Hematopoietic multipotent progenitor cell treated with erythropoietin and hydrocortisone succinate and interleukin-3 and kit ligand, for 15 days (in vitro differentiated cells): ENCODE data around the gene FRY.
A peak's percentile ranks its signal among the peaks of the same experiment; 100 is the strongest.
"Not testable (repeated sequence)": the region's sequence is repeated elsewhere in the genome, so short reads cannot be mapped to it uniquely, and the experiment has no call there.

Source experiments
- DNase-seq: peaks from one replicate; pipeline ENCODE4 v3.0.0-alpha.2; 2015; ENCODE audit warnings: low spot score

The FRY gene

GRCh38 chr13:32031025-32031814 lies at the start of gene FRY:
Gene FRY (plus strand): TSS chr13:32031774. CDS start chr13:32031796, 22 bp downstream.
- no peak for DNase-seq

- no peak for DNase-seq
These were observed 49.5 kb upstream of the FRY start for GRCh38 chr13:31982124-31982523.

DNA sequence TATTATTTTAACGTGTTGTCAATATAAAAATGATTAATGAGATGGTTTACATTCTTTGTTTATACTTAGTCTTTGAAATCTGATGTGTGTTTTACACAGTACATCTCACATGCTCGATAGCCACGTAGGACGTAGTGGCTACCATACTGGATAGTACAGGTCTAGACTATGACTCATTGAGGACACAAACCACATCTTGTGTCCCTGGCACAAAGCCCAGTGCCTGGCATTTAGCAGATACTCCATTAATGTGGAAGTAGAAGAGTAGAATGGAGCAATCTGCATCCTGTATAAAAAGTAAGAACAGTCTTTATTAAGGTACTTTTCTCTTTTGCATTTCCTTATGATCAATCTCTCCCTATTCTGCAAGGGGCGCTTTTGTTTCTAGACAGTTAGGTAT lies 49.0 kb upstream of the FRY start:
- DNase-seq, result no peak

DNA sequence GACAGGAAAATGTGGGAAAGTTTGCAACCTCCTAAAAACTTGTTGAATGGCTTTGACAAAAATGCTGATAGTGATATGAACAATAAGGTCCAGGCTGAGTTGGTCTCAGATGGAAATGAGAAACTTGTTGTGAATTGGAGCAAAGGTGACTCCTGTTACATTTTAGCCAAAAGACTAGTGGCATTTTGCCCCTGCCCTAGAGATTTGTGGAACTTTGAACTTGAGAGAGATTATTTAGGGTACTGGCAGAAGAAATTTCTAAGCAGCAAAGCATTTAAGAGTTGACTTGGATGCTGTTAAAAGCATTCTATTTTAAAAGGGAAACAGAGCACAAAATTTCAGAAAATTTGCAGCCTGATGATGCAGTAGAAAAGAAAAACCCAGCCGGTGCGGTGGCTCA lies 47.9 kb upstream of the FRY start:
- not testable (repeated sequence) for DNase-seq

DNA sequence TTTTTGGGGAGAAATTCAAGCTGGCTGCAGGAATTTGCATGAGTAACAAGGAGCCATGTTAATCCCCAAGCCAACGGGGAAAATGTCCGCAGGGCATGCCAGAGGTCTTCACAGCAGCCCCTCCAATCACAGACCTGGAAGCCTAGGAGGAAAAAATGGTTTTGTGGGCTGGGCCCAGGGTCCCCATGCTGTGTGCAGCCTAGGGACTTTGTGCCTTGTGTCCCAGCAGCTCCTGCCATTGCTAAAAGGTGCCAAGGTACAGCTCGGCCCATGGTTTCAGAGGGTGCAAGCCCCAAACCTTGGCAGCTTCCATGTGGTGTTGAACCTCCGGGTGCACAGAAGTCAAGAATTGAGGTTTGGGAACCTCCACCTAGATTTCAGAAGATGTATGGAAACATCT lies 47.2 kb upstream of the FRY start:
- DNase-seq, result not testable (repeated sequence)

- no peak for DNase-seq
These were observed 44.7 kb upstream of the FRY start for GRCh38 chr13:31986676-31987470.

DNA sequence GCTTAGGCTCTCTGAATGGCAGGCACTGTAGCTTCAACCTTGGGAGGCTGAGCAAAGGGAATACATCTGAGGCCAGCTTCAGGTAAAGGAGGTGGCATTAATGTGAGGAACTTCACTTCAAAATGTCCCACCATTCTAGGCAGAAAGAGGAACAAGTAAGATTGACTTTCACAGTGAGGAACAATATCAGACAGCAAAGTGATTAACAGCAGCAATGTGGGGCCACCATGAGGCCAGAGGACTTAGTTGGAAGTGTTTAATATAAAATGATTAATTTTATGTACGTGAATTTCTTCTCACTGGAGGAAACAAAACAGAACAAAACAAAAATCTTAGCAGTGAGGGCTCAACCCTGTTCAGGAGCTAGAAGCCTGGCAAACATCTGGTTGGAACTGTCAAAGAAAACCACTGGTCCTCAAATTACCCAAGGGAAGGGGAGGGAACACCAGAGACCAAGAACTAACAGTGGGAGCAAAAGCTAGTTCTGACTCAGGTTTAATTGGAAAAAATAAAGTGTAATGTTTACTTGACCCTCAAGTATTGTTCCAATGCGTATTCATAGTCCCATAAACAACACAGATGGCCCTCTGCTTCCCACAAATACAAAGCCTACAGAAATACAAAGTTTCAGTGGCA lies 43.9 kb upstream of the FRY start:
- DNase-seq, result no peak

DNA sequence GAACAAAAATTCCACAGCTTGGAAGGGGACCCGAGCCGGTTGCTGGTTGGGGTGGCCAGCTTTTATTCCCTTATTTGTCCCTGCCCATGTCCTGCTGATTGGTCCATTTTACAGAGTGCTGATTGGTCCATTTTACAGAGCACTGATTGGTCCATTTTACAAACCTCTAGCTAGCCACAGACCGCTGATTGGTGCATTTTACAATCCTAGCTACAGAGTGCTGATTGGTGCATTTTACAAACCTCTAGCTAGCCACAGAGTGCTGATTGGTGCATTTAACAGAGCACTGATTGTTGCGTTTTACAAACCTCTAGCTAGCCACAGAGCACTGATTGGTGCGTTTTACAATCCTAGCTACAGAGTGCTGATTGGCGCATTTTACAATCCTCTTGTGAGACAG lies 37.2 kb upstream of the FRY start:
- not testable (repeated sequence) for DNase-seq

DNA sequence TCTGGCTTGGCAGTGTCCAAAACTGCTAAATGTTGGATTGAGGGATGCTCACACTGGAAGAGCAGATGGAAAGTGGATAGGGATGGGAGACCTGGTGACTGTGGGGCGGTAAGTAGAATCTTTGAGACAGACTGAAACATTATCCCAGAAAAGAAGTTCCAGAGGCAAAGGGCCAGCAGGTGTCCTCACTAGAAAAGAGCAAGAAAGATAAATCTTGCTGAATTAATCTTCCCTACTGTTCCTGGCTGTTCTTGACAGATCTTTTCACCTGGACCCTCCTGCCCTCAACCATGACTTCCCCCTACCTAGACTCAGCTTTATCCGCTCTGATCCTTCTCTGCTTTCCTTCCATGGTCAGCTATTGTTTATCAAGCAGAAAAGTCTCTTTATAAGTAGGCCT lies 35.0 kb upstream of the FRY start:
- DNase-seq, result no peak

GRCh38 chr13:31997641-31998040 lies 33.9 kb upstream of the FRY start:
- no peak for DNase-seq

DNA sequence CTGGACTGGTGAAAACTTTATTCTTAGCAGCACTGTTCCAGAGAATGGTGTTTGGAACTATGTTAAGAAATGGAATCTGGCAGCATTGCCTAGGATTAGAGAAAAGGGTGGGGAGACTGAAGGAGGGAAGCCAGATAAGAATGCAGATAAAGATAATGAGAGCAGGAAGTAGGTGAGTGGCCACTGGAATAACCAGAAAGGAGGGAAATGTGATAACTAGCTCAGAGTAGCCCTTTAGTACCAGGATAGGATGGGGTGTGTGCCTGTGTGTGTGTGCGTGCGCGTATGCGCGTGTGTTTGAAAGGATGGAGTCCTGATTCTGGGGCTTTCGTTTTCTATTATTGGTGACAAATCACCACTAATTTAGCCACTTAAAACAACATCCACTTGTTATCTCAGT lies 33.4 kb upstream of the FRY start:
- no peak for DNase-seq

GRCh38 chr13:32000754-32001153 lies 30.8 kb upstream of the FRY start:
- DNase-seq, result not testable (repeated sequence)

DNA sequence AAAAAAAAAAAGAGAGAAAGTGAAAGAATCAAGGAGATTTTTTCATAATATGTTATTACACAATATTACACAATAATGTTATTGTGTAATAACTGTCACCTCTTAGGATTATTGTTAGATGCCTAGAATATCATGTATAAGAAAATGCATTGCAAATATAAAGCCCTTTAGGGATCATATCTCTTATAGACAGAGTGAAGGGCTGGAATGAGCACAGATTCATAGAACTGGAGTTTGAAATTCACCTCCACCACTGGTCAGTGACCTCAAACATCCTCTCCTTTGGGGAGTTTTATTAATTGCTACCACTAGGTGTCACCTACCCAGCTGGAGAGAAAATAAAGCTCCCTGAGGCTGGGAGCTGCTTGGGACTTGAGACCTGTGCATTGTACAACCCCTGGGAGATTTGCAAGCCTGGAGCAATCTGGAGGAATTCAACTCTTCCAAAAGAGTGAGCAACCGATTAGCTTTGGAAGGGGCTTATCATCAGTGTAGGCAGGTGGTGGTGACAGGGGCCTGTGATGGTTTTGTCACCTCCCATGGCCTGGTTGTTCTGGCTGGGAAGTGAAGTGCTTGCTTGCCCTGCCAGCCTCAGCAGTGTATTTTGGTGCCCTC lies 30.3 kb upstream of the FRY start:
- DNase-seq, result peak; percentile 25

GRCh38 chr13:32001769-32002168 lies 29.8 kb upstream of the FRY start:
- no peak for DNase-seq

- DNase-seq, result no peak
These were observed 28.7 kb upstream of the FRY start for GRCh38 chr13:32002873-32003272.

DNA sequence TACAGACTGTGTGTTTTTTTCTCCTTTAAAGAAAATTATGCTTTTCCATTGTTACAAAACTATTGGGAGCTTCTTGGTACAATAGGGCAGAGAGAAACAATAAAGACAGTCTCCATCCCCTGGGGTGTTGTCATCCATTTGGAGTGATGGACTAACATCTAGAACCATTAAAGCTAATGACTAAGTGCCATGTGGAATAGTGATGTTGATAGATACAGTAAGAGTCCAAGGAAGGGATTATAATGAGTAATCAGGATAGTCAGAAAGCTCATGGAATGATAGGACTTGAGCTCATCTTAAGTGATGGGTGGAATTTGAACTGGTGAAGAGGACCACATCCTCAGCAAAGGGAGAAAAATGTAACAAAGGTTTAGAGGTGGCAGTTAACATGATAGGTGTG lies 24.1 kb upstream of the FRY start:
- DNase-seq, result no peak

DNA sequence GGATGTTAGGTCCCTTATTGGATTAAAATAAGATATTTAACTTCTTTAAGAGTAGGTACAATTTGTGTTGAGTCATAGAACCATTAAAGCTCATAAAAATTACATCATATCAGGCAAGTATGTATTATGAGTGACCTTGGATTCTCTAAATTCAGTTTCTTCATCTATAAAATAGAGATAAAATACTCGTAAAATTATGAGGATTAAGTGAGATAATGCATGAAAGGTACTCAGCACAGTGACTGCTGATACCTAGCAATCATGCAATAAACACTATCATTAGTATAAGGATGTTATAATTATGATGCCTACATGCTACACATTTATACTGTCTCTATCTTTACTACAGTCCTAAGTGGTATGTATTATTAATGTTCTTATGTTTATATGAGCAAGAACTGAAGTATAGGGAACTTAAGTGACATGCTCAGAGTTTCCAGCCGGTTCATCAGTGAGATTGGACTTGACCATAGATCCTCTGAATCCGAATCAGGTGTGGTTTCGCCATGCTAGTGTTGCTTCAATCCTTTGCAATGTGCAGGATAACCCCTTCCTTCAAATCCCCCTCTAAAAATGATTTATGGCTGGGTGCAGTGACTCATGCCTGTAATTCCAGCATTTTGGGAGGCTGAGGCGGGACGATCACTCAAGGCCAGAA lies 22.9 kb upstream of the FRY start:
- DNase-seq, result no peak

- DNase-seq, result no peak
These were observed 22.2 kb upstream of the FRY start for GRCh38 chr13:32009362-32009761.

- DNase-seq, result no peak
These were observed 21.4 kb upstream of the FRY start for GRCh38 chr13:32010136-32010535.

GRCh38 chr13:32011971-32012370 lies 19.6 kb upstream of the FRY start:
- no peak for DNase-seq

DNA sequence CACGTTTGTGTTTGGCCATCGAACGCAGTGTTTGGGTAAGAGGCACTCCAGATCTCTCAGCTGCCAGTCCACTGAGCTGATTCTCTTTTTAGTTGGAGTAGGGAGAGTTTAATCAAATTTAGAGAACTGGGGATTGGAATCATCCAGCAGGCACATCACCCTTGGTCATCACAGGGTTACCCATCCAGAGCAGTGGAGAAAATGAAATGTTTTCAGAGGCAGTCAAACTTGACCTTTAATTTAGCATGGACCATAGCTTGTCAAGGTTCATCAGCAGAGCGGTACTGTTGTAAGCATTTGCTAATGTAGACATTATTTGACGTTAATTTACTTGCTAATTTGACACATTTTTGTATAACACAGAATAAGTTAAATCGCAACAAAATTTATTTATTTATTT lies 18.4 kb upstream of the FRY start:
- no peak for DNase-seq

DNA sequence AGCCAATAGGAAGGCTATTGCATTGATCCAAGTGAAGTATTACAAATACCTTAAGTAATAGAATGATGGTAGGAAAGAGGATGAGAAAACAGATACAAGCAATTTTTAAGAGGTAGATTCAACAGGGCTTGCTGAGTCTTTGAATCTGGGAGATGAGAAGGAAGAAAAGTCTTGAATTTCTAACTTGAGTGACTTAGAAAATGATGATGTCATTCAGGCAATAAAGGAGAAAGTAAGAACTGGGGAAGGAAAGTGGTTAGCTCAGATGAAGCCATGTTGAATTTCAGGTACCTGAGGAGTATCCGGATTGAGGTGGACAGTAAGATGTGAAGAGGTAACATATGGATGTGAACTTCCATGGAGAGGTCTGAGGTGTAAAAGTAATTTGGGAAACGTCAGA lies 15.5 kb upstream of the FRY start:
- DNase-seq, result no peak
